PFSK-1 (cell line): Measurements from ENCODE around the gene INPP5A.

Source experiments
- FOXP2 ChIP-seq: optimal IDR thresholded peaks from 2 replicates; pipeline ENCODE3; 2011; ENCODE audit warnings: borderline replicate concordance, control low read depth, inconsistent platforms; ENCODE audit not compliant: insufficient read depth; ENCODE audit errors: extremely low read length, extremely low read depth
- POLR2AphosphoS5 ChIP-seq: IDR thresholded peaks from 2 replicates; pipeline ENCODE4 v1.6.1; 2012; ENCODE audit warnings: low read depth, mild to moderate bottlenecking, control low read depth, low read length, moderate library complexity
- SIN3A ChIP-seq: IDR thresholded peaks from 2 replicates; pipeline ENCODE4 v1.6.1; 2012; ENCODE audit warnings: mild to moderate bottlenecking, low read length, moderate library complexity, borderline replicate concordance; ENCODE audit not compliant: insufficient read depth
- TAF1 ChIP-seq: IDR thresholded peaks from 2 replicates; pipeline ENCODE4 v1.6.1; 2012; ENCODE audit warnings: low read length, control low read depth, borderline replicate concordance; ENCODE audit not compliant: insufficient read depth
- TF ChIP-seq, protein P1 (sequence below), 2 experiments: IDR thresholded peaks; 2 replicates each; pipeline versions ENCODE4 v1.6.1 to v1.8.0; 2011 to 2012; ENCODE audit warnings: low read depth in 2 of 2, low read length in 2 of 2, control low read depth in 1 of 2, inconsistent platforms in 1 of 2, mild to moderate bottlenecking in 1 of 2, moderate library complexity in 1 of 2; ENCODE audit not compliant: insufficient read depth in 1 of 2

The INPP5A gene

GRCh38 chr10:132675031-132675740, 137.6 kb downstream of the INPP5A start:
- TF ChIP-seq POLR2AphosphoS5, result no peak
- TF ChIP-seq FOXP2, result no peak

GRCh38 chr10:132676193-132676891, 138.8 kb downstream of the INPP5A start:
- no peak for TF ChIP-seq TAF1
- TF ChIP-seq, protein P1, sequence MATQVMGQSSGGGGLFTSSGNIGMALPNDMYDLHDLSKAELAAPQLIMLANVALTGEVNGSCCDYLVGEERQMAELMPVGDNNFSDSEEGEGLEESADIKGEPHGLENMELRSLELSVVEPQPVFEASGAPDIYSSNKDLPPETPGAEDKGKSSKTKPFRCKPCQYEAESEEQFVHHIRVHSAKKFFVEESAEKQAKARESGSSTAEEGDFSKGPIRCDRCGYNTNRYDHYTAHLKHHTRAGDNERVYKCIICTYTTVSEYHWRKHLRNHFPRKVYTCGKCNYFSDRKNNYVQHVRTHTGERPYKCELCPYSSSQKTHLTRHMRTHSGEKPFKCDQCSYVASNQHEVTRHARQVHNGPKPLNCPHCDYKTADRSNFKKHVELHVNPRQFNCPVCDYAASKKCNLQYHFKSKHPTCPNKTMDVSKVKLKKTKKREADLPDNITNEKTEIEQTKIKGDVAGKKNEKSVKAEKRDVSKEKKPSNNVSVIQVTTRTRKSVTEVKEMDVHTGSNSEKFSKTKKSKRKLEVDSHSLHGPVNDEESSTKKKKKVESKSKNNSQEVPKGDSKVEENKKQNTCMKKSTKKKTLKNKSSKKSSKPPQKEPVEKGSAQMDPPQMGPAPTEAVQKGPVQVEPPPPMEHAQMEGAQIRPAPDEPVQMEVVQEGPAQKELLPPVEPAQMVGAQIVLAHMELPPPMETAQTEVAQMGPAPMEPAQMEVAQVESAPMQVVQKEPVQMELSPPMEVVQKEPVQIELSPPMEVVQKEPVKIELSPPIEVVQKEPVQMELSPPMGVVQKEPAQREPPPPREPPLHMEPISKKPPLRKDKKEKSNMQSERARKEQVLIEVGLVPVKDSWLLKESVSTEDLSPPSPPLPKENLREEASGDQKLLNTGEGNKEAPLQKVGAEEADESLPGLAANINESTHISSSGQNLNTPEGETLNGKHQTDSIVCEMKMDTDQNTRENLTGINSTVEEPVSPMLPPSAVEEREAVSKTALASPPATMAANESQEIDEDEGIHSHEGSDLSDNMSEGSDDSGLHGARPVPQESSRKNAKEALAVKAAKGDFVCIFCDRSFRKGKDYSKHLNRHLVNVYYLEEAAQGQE (IDR thresholded peaks at IDR 0.05; ENCODE audit: insufficient read depth in 1 of 2, low read depth in 2 of 2, low read length in 2 of 2), result no peak
- no peak for TF ChIP-seq FOXP2
- TF ChIP-seq SIN3A, result no peak
- no peak for TF ChIP-seq POLR2AphosphoS5

DNA sequence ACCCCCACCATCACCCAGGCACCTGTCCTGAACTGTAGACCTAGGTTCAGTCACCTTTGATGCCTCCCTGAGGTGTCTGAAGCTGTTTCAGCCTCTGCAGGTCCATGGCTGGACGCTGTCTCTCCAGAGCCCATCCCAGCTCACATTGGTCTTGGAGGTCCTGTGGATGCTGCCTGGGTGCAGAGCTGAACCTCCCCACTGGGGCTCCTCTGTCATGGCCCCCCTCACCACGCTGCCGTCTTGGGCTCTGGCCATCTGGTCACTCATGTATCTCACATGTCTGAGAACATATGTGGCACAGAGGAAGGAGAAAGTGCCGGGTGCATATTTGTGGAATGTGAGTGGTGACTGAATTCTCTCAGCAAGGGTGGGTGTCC, 139.5 kb downstream of the INPP5A start:
- TF ChIP-seq SIN3A (no peak), POLR2AphosphoS5 (no peak), FOXP2 (no peak), TAF1 (no peak)
- TF ChIP-seq, protein P1 (IDR thresholded peaks at IDR 0.05; ENCODE audit: insufficient read depth in 1 of 2, low read depth in 2 of 2, low read length in 2 of 2), result no peak

GRCh38 chr10:132677473-132678227, 140.1 kb downstream of the INPP5A start:
- no peak for TF ChIP-seq FOXP2
- TF ChIP-seq, protein P1 (IDR thresholded peaks at IDR 0.05; ENCODE audit: insufficient read depth in 1 of 2, low read depth in 2 of 2, low read length in 2 of 2), result no peak
- TF ChIP-seq SIN3A, result no peak
- no peak for TF ChIP-seq TAF1
- no peak for TF ChIP-seq POLR2AphosphoS5

- TF ChIP-seq, protein P1 (IDR thresholded peaks at IDR 0.05; ENCODE audit: insufficient read depth in 1 of 2, low read depth in 2 of 2, low read length in 2 of 2), result no peak
- TF ChIP-seq POLR2AphosphoS5 (no peak), TAF1 (no peak), FOXP2 (no peak), SIN3A (no peak)
Measured at GRCh38 chr10:132678436-132679216, 141.0 kb downstream of the INPP5A start.
